Measurements from ENCODE around the gene COA8. TPM values are rescaled to one million over a fixed set of nuclear protein-coding genes. Genes with fewer than 3 reads are reported as not detected.
A peak's percentile ranks its signal among the peaks of the same experiment; 100 is the strongest.

Gene COA8
- total and polyA plus RNA-seq, 2 of the 13 experiments (the other 11 are each of a cell fraction or from before 2014, with no cell fraction given), result 10.9 to 25.1 TPM

DNA sequence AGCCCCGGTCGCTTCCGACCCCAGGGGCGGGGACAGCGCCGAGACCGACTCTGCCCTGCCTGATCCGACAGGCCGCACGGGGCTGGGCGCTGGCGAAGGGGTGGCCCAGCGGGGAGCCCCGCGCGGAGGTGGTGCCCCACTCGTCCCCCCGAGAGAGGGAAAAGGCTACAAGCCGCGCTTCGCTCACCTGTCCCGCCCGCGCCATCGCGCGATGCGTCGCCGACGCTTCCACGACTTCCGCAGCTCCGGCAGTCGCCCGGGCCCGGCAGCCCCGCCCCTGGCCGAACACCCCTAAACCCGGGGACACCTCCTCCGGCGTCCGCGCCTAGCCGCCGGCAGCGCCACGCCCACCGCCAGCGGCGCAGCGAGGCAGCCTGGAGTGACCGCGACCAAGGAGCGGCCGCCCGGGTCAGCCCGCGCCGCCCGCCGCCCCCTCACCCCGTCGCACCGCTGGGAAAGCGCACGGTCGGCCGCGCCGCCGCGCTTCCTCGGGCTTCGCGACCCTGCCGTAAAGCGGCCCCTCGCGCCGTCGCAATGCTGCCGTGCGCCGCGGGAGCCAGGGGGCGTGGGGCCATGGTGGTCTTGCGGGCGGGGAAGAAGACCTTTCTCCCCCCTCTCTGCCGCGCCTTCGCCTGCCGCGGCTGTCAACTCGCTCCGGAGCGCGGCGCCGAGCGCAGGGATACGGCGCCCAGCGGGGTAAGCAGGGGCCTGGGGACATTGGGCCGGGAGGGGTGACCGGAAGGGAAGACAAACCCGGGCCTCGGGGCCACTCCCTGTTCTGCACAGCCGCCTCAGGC is at the start of gene COA8, which contains the start of gene BAG5 (continued):
- no peak for TF ChIP-seq TCF7 (IDR thresholded peaks at IDR 0.05; ENCODE audit: low read depth)
- TF ChIP-seq, protein P1, sequence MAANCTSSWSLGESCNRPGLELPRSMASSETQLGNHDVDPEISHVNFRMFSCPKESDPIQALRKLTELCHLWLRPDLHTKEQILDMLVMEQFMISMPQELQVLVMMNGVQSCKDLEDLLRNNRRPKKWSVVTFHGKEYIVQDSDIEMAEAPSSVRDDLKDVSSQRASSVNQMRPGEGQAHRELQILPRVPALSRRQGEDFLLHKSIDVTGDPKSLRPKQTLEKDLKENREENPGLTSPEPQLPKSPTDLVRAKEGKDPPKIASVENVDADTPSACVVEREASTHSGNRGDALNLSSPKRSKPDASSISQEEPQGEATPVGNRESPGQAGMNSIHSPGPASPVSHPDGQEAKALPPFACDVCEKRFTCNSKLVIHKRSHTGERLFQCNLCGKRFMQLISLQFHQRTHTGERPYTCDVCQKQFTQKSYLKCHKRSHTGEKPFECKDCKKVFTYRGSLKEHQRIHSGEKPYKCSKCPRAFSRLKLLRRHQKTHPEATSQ (CRISPR knock-in tag; IDR thresholded peaks at IDR 0.05; ENCODE audit: borderline replicate concordance), result 0 out of 2 replicates have a peak, but pooled peaks have one; percentile 66
- TF ChIP-seq, protein P2, sequence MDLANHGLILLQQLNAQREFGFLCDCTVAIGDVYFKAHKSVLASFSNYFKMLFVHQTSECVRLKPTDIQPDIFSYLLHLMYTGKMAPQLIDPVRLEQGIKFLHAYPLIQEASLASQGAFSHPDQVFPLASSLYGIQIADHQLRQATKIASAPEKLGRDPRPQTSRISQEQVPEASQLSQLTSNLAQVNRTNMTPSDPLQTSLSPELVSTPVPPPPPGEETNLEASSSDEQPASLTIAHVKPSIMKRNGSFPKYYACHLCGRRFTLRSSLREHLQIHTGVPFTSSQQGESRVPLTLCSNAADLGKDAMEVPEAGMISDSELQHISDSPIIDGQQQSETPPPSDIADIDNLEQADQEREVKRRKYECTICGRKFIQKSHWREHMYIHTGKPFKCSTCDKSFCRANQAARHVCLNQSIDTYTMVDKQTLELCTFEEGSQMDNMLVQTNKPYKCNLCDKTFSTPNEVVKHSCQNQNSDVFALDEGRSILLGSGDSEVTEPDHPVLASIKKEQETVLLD (CRISPR knock-in tag; IDR thresholded peaks at IDR 0.05; ENCODE audit: low read depth), result peak; percentile 65; the same call in 1 of the 2 replicates
- TF ChIP-seq ZNF296 (CRISPR knock-in tag; conservative IDR thresholded peaks at IDR 0.05), result no peak
- TF ChIP-seq PRDM10 (CRISPR knock-in tag; IDR thresholded peaks at IDR 0.05; ENCODE audit: low read depth), result no peak; the same call in 1 of the 2 replicates
- no peak for TF ChIP-seq ZNF30 (CRISPR knock-in tag; IDR thresholded peaks at IDR 0.05)
- no peak for TF ChIP-seq ZNF577 (CRISPR knock-in tag; IDR thresholded peaks at IDR 0.05; ENCODE audit: borderline replicate concordance, low read depth)
- TF ChIP-seq WIZ (CRISPR knock-in tag; IDR thresholded peaks at IDR 0.05), result no peak
- 0 out of 2 replicates have a peak, but pooled peaks have one; percentile 46 for TF ChIP-seq ZNF343 (CRISPR knock-in tag; IDR thresholded peaks at IDR 0.05)
- TF ChIP-seq GABPA (IDR thresholded peaks at IDR 0.05; ENCODE audit: low read depth, low read length), result peak; percentile 46
- TF ChIP-seq GABPA (CRISPR knock-in tag; IDR thresholded peaks at IDR 0.05; ENCODE audit: low read depth), result no peak
- no peak for TF ChIP-seq ZMYM3 (CRISPR knock-in tag; IDR thresholded peaks at IDR 0.05)
- no peak for TF ChIP-seq ADNP (CRISPR knock-in tag; IDR thresholded peaks at IDR 0.05)
- no peak for TF ChIP-seq TCF7L2 (IDR thresholded peaks at IDR 0.05; ENCODE audit: low read depth, low read length)
- TF ChIP-seq, protein P3, sequence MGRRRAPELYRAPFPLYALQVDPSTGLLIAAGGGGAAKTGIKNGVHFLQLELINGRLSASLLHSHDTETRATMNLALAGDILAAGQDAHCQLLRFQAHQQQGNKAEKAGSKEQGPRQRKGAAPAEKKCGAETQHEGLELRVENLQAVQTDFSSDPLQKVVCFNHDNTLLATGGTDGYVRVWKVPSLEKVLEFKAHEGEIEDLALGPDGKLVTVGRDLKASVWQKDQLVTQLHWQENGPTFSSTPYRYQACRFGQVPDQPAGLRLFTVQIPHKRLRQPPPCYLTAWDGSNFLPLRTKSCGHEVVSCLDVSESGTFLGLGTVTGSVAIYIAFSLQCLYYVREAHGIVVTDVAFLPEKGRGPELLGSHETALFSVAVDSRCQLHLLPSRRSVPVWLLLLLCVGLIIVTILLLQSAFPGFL (CRISPR knock-in tag; IDR thresholded peaks at IDR 0.05), result no peak
- TF ChIP-seq HNRNPLL (IDR thresholded peaks at IDR 0.05; ENCODE audit: low read depth, low read length, poor library complexity, severe bottlenecking), result peak; percentile 96
- peak; percentile 32; the same call in 1 of the 2 replicates for TF ChIP-seq ZNF773 (CRISPR knock-in tag; IDR thresholded peaks at IDR 0.05; ENCODE audit: borderline replicate concordance)
- no peak for TF ChIP-seq ZNF746 (CRISPR knock-in tag; IDR thresholded peaks at IDR 0.05)
- TF ChIP-seq TBP (CRISPR knock-in tag; IDR thresholded peaks at IDR 0.05), result no peak
- TF ChIP-seq ZNF263 (CRISPR knock-in tag; IDR thresholded peaks at IDR 0.05), result no peak

Data from HepG2 (cell line).